SK-N-SH (cell line): ENCODE data around the gene CYP4F22. TPM values are rescaled to one million over a fixed set of nuclear protein-coding genes. Genes with fewer than 3 reads are reported as not detected.

ENCODE experiments used
- CTCF ChIA-PET: fragments of 300-600, 350-600 bp; formaldehyde crosslinking; extraction: SDS; loops from one replicate; lab custom pipeline; 2021; lab: Yijun Ruan, JAX
- POLR2A ChIA-PET: fragments of 350-600 bp; sonication (Branson Sonifier 250); formaldehyde crosslinking; extraction: SDS; loops from one replicate; lab custom pipeline; 2020; ENCODE audit warnings: antibody characterized with exemption, inconsistent platforms; lab: Yijun Ruan, JAX
- DNase-seq: peaks from one replicate; pipeline ENCODE4 v3.0.0; 2012
- H2AFZ ChIP-seq: fragments of 200-600 bp; sonication (generic); 2 replicates; pipeline ENCODE4 v1.8.1; 2016; ENCODE audit warnings: antibody characterized with exemption, mild to moderate bottlenecking, low read depth
- H3F3A ChIP-seq: fragments of 200-600 bp; sonication (generic); replicated peaks from 2 replicates; pipeline ENCODE3; 2016; ENCODE audit warnings: antibody characterized with exemption, mild to moderate bottlenecking; ENCODE audit not compliant: insufficient read depth
- H3K27ac ChIP-seq, 2 experiments: fragments of 200-500 bp in 1 of 2; fragments of 200-600 bp in 1 of 2; sonication (Bioruptor generic) in 1 of 2; sonication (generic), shearing (Covaris generic) in 1 of 2; 2 replicates each; pipeline versions ENCODE4 v1.5.1 to v1.6.1; 2014 to 2016; ENCODE audit warnings: low read depth in 2 of 2, inconsistent platforms in 1 of 2, low read length in 1 of 2, mild to moderate bottlenecking in 1 of 2, mixed read lengths in 1 of 2
- H3K27me3 ChIP-seq: fragments of 200-600 bp; sonication (generic), shearing (Covaris generic); 2 replicates; pipeline ENCODE4 v1.6.1; 2016; ENCODE audit warnings: mixed run types; ENCODE audit not compliant: insufficient read depth
- H3K36me3 ChIP-seq, 2 experiments: fragments of 200-500 bp in 1 of 2; fragments of 200-600 bp in 1 of 2; sonication (Bioruptor generic) in 1 of 2; sonication (generic) in 1 of 2; replicated peaks in 1 of 2; 2 replicates each; pipeline versions ENCODE3 to v1.5.1; 2014 to 2016; ENCODE audit warnings: low read length in 1 of 2, mild to moderate bottlenecking in 1 of 2; ENCODE audit not compliant: insufficient read depth in 2 of 2, control insufficient read depth in 1 of 2
- H3K4me1 ChIP-seq, 2 experiments: fragments of 200-500 bp in 1 of 2; fragments of 200-600 bp in 1 of 2; sonication (Bioruptor generic) in 1 of 2; sonication (generic), shearing (Covaris generic) in 1 of 2; 2 replicates each; pipeline versions ENCODE4 v1.5.1 to v1.6.1; 2014 to 2016; ENCODE audit warnings: low read depth in 1 of 2, low read length in 1 of 2, mixed run types in 1 of 2; ENCODE audit not compliant: insufficient read depth in 2 of 2, control insufficient read depth in 1 of 2
- H3K4me2 ChIP-seq: fragments of 200-600 bp; sonication (generic), shearing (Covaris generic); 2 replicates; pipeline ENCODE4 v1.6.1; 2017; ENCODE audit warnings: mixed run types
- H3K4me3 ChIP-seq, 2 experiments: fragments of 200-500 bp in 1 of 2; fragments of 200-600 bp in 1 of 2; sonication (Bioruptor generic) in 1 of 2; sonication (generic), shearing (Covaris generic) in 1 of 2; 2 replicates each; pipeline versions ENCODE4 v1.5.1 to v1.8.1; 2014 to 2016; ENCODE audit warnings: low read depth in 2 of 2, inconsistent platforms in 1 of 2, low read length in 1 of 2, mild to moderate bottlenecking in 1 of 2, mixed read lengths in 1 of 2, moderate library complexity in 1 of 2
- H3K79me2 ChIP-seq: fragments of 200-600 bp; sonication (generic); 2 replicates; pipeline ENCODE4 v1.8.1; 2017; ENCODE audit warnings: mild to moderate bottlenecking; ENCODE audit not compliant: insufficient read depth
- H3K9ac ChIP-seq: fragments of 200-600 bp; sonication (generic); 2 replicates; pipeline ENCODE4 v1.6.1; 2017; ENCODE audit warnings: mixed run types
- H3K9me2 ChIP-seq: fragments of 200-600 bp; sonication (generic); 2 replicates; pipeline ENCODE4 v1.6.1; 2017; ENCODE audit warnings: mixed run types
- H3K9me3 ChIP-seq: fragments of 200-600 bp; sonication (generic); 2 replicates; pipeline ENCODE4 v1.6.1; 2017; ENCODE audit warnings: mixed run types, mild to moderate bottlenecking, moderate library complexity
- H4K20me1 ChIP-seq: fragments of 200-600 bp; sonication (generic); 2 replicates; pipeline ENCODE4 v1.6.1; 2017; ENCODE audit warnings: mild to moderate bottlenecking, mixed run types; ENCODE audit not compliant: insufficient read depth
- ELF1 ChIP-seq: IDR thresholded peaks from 2 replicates; pipeline ENCODE4 v1.4.0; 2012
- FOXJ3 ChIP-seq: sonication (generic); formaldehyde crosslinking; IDR thresholded peaks from 2 replicates; pipeline ENCODE4 v1.5.1; 2020; ENCODE audit warnings: mild to moderate bottlenecking, missing genetic modification reagents
- FOXM1 ChIP-seq: IDR thresholded peaks from 2 replicates; pipeline ENCODE4 v1.4.0; 2012; ENCODE audit warnings: low read depth, mild to moderate bottlenecking
- IRF3 ChIP-seq: fragments of 150-350 bp; IDR thresholded peaks from 2 replicates; pipeline ENCODE4 v1.6.1; 2016; ENCODE audit warnings: mild to moderate bottlenecking, low read depth, low read length
- MAX ChIP-seq: IDR thresholded peaks from 2 replicates; pipeline ENCODE4 v1.4.0; 2012; ENCODE audit warnings: low read depth
- MEF2A ChIP-seq: IDR thresholded peaks from 2 replicates; pipeline ENCODE4 v1.4.0; 2012; ENCODE audit warnings: low read depth, borderline replicate concordance
- MXI1 ChIP-seq: IDR thresholded peaks from 2 replicates; pipeline ENCODE4 v1.6.1; 2012; ENCODE audit warnings: mild to moderate bottlenecking, low read depth, low read length, improper control_type of control experiment
- NRF1 ChIP-seq: IDR thresholded peaks from 2 replicates; pipeline ENCODE4 v1.6.1; 2012; ENCODE audit warnings: low read depth, mild to moderate bottlenecking, low read length
- RXRA ChIP-seq: IDR thresholded peaks from 2 replicates; pipeline ENCODE4 v1.4.0; 2012; ENCODE audit warnings: low read depth, mild to moderate bottlenecking, borderline replicate concordance
- SIN3A ChIP-seq: IDR thresholded peaks from 2 replicates; pipeline ENCODE4 v1.6.1; 2012; ENCODE audit warnings: low read depth, mild to moderate bottlenecking, low read length, moderate library complexity, borderline replicate concordance
- SMC3 ChIP-seq: IDR thresholded peaks from 2 replicates; pipeline ENCODE4 v1.6.1; 2012; ENCODE audit warnings: low read depth, low read length, improper control_type of control experiment
- TAF1 ChIP-seq: IDR thresholded peaks from 2 replicates; pipeline ENCODE4 v1.6.1; 2012; ENCODE audit warnings: low read depth, mild to moderate bottlenecking, low read length, moderate library complexity, borderline replicate concordance
- TCF12 ChIP-seq: IDR thresholded peaks from 2 replicates; pipeline ENCODE4 v1.4.0; 2012
- YY1 ChIP-seq: IDR thresholded peaks from 2 replicates; pipeline ENCODE4 v1.4.0; 2012; ENCODE audit warnings: low read depth, mild to moderate bottlenecking
- WGBS: methylation state at CpG from one replicate; pipeline ENCODE4 v1.1.6; 2017; ENCODE audit warnings: low lambda C conversion rate; 5-methylcytosine and 5-hydroxymethylcytosine counted together
- polyA plus RNA-seq, 3 experiments: library from polyadenylated mRNA; depleted of rRNA; stranded (reverse); fragments of >200 nt; gene quantifications; 2 replicates each; pipeline ENCODE4 v1.2.3, GENCODE V29; 2012
- TF ChIP-seq, protein P1 (sequence below): fragments of 150-350 bp; IDR thresholded peaks from 2 replicates; pipeline ENCODE4 v1.6.1; 2017; ENCODE audit warnings: antibody characterized with exemption, low read length, low read depth, borderline replicate concordance

CYP4F22 gene
- polyA plus RNA-seq (2012; rRNA removed): not detected in 2 replicates
- polyA plus RNA-seq (2012; cell fraction: cytosol; rRNA removed): not detected in 2 replicates
- not detected in 2 replicates for polyA plus RNA-seq (2012; cell fraction: nucleus; rRNA removed)

GRCh38 chr19:15508035-15508710, at the start of gene CYP4F22:
Gene CYP4F22, plus strand, starts transcription at chr19:15508525. Its CDS starts 16,812 bp downstream, at chr19:15525337.
- 3% methylated on average over 33 of the region's 52 CpGs for WGBS
- Histone ChIP-seq H3K4me1 (no peaks in the 10 kb centered on the region), H3K4me2 (peak within 1 kb of the TSS; percentile 37; the same call in 1 of the 2 replicates), H3K9me3 (no peaks in the 10 kb centered on the region), H3K4me3 (no peak within 1 kb of the TSS), H3K27ac (no peak within 1 kb of the TSS), H4K20me1 (no peaks in the 10 kb centered on the region), H3F3A (no peaks in the 10 kb centered on the region), H3K36me3 (no peaks in the 10 kb centered on the region), H3K79me2 (no peaks in the 10 kb centered on the region), H3K9me2 (no peaks in the 10 kb centered on the region), H3K9ac (no peak within 1 kb of the TSS), H2AFZ (no peak within 1 kb of the TSS), H3K27me3 (peaks cover 50% of the 10 kb centered on the region)
- no peak for TF ChIP-seq TCF12
- no peak for TF ChIP-seq MAX
- DNase-seq: no peak
- POLR2A ChIA-PET: no interaction called here
- CTCF ChIA-PET: no interaction called here

DNA sequence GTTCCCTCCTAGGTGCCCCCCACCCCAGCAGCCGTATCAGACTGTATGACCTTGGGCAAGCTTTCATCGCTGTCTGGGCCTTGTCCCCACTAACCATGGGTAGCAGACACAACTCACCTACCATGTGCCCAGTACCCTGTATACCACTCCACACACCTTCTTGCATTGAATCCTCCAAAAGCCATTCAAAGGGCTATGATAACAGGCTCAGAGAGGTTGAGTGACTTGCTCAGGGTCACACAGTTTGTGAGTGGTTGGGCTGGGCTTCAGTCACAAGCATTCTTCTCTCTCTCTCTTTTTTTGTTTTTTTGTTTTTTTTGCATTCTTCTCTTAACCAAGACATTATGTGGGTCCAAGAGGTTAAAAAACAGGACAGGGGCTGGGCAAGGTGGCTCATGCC, 46.6 kb upstream of the CYP4F22 start:
- TF ChIP-seq MEF2A (no peak), TCF12 (no peak), MAX (no peak), FOXJ3 (no peak), YY1 (no peak), FOXM1 (no peak), SIN3A (no peak), TAF1 (no peak), ELF1 (no peak), IRF3 (no peak), RXRA (no peak), NRF1 (no peak), MXI1 (no peak), SMC3 (no peak)
- TF ChIP-seq, protein P1, sequence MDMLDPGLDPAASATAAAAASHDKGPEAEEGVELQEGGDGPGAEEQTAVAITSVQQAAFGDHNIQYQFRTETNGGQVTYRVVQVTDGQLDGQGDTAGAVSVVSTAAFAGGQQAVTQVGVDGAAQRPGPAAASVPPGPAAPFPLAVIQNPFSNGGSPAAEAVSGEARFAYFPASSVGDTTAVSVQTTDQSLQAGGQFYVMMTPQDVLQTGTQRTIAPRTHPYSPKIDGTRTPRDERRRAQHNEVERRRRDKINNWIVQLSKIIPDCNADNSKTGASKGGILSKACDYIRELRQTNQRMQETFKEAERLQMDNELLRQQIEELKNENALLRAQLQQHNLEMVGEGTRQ: no peak
- Histone ChIP-seq H3K4me3 (no peak overlapping the region), H3K9me3 (no peaks in the 10 kb centered on the region), H3K4me1 (no peaks in the 10 kb centered on the region; a peak in 1 of 4 replicates), H3K36me3 (no peaks in the 10 kb centered on the region), H3K79me2 (no peaks in the 10 kb centered on the region), H2AFZ (no peak overlapping the region), H3K27me3 (peaks cover 39% of the 10 kb centered on the region), H4K20me1 (no peaks in the 10 kb centered on the region), H3K9ac (no peak overlapping the region), H3K27ac (no peak overlapping the region), H3K9me2 (no peaks in the 10 kb centered on the region), H3K4me2 (no peak overlapping the region), H3F3A (peaks cover 2% of the 10 kb centered on the region)
- no peak for DNase-seq
- CTCF ChIA-PET: no interaction called here
- POLR2A ChIA-PET: no interaction called here
- WGBS: 18% methylated on average over 2 of the region's 2 CpGs
